Measurements from ENCODE around the gene C3orf33.
"Not testable (repeated sequence)": the region's sequence is repeated elsewhere in the genome, so short reads cannot be mapped to it uniquely, and the experiment has no call there.

C3orf33 gene, protein sequence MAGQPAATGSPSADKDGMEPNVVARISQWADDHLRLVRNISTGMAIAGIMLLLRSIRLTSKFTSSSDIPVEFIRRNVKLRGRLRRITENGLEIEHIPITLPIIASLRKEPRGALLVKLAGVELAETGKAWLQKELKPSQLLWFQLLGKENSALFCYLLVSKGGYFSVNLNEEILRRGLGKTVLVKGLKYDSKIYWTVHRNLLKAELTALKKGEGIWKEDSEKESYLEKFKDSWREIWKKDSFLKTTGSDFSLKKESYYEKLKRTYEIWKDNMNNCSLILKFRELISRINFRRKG

DNA sequence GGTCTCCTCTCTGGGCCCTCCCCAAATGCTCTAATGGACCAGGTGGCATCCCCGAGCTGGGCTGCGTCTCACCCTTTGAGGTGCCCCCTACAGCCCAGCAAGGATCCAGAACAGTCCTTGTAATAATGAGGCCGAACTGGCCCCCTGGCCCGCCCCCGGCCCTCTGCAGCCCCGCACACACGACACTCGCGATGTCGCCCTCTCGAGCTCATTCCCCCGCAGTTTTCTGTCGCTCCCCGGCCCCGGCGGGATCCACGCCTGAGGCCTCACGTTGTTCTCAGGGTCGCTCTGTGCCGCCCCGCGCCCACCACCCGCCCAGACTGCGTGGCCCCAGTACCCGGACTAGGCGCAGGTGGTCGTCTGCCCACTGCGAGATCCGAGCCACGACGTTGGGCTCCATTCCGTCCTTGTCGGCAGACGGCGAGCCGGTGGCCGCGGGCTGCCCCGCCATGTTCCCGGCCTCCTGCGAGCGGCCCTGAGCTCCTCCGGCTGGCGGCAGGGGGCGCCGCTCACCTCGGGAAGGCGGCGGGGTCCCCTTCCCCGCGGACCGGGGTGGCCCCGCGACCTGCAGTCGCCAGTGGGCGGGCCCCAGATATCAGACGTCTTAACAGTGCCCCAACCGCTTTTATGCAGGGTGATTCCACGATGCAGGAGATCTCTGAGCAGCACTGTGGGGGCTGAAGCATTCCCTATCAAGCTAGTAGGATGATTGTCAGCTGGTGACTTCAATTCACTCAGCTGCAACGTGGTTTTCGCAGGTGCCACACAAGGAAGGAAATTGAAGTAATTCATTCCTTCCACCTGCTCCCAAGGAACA is at the start of gene C3orf33:
TSS of gene C3orf33 (minus strand) at position 477 of the 817 bp plus-strand sequence. CDS start at position 451, 26 bp downstream.
- peak; percentile 88 for DNase-seq (ENCODE audit: low spot score)

DNA sequence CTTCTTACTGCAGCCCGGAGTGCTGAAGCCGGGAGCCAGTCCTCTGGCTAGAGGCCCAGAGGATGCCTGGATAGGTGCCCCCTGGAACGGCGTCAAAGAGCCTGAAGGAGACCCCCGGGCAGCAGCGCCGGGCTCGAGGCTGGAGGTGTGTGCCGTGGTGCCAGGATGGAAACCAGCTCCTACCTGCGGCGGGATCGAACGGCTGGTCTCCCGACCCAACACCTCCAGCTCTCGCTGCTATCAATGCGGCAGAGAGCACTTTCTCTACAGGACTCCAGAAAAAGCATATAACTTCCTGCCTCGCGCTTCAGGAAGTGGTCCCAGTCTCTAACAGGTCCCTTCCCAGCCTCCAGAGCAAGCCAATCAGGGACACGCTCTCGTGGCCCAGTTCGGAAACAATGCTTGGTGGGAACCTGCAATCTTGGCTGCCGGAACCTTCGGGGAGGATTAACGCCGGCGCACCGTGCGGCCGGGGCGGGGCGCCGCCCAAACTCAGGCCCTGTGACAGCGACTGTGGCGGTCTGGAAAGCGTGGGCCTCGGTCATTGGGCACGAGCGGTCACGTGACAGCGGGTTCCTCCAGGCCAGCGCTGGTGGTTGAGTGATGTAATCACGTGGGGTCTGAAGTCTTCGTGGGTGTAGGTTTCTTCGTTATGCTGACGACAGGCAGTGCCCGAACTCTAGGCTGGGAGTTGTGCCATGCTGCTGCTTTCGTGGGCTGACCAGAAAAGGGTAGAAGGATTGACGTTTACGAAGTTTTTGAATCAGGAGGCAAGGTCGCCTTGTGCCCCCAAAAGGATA is 48.3 kb upstream of the C3orf33 start, which contains the start of gene SLC33A1:
TSS of gene SLC33A1 (minus strand) at position 287 of the 800 bp plus-strand sequence. CDS start 430 bp downstream, outside the sequence.
- peak; percentile 99 for DNase-seq (ENCODE audit: low spot score)

DNA sequence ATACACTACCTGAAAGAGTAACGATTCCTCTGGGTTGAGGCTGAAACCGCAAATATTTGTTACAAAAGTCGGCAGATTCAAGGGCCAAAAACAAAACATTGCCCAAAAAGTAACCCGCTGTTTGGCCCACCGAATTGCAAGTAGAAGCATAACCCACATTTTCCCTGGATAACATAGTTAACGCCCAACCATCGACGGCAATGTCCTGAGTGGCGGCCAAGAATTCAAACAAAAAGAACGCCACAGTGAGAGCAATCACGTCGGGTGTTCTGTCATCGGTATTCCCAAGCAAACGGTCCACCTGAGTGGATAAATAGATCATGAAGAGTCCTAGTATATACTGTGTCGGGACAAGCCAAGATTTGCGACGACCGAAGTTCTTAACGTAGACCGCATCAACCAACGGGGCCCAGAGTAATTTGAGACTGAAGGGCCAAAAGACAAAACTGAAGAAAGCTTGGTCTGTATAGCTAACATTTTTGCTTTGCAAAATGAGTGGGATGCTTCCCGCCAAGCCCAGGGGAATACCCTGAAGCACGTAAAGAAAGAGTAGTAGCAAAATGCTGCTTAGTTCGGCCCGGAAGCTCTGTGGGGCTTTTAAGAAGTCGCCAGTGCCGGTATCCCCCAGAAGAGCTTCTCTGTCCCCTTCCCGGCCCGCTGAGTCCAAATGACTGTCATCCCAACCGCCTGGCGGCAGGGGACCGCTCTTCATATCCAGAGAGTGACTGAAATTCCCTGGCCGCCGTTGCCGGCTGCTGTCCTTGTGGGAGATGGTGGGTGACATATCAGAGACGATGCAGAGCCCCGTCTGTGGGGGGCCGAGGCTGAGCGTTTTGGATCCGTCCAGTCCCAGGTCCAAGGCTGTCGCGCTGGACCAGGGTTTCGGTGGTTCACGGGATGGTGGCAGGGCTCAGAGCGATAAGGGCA is 47.4 kb upstream of the C3orf33 start:
- DNase-seq (ENCODE audit: low spot score), result peak; percentile 26

DNA sequence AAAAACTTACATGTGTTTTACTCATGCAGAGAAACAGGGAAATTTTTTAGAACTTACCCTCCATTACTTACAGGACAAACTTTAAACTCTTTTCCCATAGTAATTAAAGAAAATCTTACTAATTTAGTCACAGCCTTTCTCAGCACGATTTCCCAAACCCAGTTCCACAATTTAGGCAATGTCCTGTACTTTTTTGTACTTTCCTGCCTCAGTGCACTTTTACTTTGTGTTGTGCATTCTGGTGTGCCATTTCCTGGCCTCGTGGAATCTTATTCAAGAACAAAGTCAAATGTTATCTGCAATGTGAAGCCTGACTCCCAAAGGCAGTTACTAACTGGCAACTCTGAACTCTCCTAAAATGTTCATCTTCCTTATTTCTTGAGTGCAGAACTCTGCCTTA is 46.3 kb upstream of the C3orf33 start:
- no peak for DNase-seq (ENCODE audit: low spot score)

DNA sequence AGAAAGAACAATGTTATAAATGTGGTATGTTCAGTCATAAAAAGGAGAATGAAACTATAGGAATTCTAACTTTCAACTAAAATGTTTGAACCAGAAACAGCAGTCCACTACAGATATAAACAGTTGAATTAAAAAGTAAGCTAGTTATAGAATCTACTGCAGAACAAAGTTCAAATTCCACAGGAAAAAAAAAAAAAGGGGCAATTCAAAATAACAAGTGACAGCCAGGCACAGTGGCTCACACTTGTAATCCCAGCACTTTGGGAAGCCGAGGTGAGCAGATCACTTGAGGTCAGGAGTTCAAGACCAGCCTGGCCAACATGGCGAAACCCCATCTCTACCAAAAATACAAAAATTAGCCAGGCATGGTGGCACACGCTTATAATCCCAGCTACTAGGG is 43.3 kb upstream of the C3orf33 start:
- DNase-seq (ENCODE audit: low spot score), result not testable (repeated sequence)

DNA sequence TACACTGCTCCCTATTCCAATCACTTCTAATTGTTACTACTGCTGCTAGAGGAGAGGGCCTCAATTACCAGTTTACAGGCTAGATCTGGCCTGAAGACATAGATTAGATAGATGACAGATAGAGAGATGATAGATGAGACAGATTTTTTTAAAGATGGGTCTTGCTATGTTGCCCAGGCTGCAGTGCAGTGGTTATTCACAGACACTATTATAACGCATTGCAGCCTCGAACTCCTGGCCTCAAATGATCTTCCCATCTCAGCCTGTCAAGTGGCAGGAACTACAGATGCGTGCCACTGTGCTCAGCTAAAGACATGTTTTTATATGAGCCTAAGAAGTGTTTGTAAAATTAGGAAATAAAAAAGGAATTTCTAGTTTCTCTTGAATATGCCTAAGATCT is 41.9 kb upstream of the C3orf33 start:
- no peak for DNase-seq (ENCODE audit: low spot score)

DNA sequence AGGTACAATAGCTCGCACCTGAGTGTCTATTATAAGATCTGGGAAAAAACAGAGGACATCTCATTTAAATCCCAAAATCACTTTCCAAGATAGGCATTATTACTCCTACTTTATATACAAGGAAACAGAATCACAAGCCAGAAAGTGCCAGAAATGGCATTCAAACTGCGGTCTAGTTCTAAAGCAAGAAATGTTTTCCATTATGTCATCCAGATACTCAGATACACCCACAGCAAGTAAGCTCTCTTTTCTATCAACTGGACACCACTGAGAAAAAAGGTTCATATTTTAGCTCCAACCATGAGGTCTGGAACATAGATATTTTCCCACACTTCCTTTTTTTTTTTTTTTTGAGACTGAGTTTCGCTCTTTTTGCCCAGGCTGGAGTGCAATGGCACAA is 40.0 kb upstream of the C3orf33 start:
- DNase-seq (ENCODE audit: low spot score), result no peak

DNA sequence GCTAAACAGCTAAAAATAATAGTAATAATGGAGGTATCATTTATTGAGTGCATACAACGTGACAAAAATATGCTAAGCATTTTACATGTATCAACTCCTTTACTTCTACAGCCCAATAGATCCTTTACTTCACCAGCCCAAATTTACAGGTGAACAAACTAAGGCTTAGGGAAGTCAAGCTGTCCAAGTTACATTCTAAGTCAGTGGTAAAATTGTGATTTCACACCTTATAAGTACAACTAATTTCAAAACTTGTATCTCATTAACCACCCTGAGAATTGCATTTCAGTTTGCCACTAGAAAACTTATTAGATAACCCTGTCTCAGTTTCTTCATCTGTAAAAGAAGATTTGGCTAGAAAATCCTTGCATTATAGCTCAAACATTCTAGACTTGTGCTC is 37.5 kb upstream of the C3orf33 start:
- DNase-seq (ENCODE audit: low spot score), result no peak

DNA sequence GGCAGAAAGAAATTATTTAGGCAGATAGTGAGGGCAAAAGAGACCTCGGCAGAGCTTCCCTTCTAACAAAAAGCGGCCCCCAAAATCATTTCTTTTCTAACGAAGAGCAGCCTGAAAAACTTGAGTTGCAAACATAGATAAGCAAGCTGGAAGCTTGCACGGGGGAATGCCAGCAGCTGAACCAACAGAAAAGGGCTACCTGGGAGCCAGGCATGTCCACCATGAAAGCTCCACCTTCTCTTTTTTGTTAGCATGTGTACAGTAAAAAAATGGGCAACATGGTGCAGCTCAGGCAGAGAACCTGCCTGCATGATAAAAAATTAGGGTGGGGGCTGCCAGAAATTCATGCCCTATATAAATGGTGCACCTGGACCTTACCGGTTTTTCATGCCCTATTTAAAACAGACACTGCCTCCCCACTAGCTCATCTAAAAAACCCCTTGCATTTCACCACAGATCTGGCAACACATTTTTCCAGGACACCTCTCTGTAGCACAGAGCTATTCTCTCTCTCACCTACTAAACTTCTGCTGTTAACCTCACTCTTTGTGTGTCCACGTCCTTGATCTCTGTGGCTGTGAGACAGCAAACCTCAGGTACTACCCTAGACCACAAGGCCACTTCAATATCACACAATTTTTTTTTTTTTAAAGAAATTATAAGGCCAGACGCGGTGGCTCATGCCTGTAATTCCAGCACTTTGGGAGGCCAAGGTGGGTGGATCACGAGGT is 29.4 kb upstream of the C3orf33 start:
- DNase-seq (ENCODE audit: low spot score), result no peak

DNA sequence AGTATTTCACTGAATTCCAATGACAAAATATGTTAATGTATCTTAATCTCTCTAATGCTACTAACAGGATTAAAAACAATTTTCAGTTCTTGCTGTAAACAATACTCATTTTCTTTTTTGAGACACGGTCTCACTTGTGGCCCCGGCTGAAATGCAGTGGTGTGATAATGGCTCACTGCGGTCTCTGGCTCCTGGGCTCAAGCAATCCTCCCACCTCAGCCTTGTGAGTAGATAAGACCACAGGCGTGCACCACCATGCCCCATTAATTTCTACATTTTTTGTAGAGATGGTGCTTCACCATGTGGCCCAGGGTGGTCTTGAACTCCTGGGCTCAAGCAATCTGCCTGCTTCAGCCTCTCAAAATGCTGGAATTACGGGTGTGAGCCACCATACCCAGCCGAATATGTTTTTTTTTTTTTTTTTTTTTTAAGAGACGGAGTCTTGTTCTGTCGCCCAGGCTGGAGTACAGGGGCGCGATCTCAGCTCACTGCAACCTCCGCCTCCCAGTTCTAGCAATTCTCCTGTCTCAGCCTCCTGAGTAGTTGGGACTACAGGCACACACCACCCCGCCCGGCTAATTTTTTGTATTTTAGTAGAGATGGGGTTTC is 22.5 kb upstream of the C3orf33 start:
- not testable (repeated sequence) for DNase-seq (ENCODE audit: low spot score)

DNA sequence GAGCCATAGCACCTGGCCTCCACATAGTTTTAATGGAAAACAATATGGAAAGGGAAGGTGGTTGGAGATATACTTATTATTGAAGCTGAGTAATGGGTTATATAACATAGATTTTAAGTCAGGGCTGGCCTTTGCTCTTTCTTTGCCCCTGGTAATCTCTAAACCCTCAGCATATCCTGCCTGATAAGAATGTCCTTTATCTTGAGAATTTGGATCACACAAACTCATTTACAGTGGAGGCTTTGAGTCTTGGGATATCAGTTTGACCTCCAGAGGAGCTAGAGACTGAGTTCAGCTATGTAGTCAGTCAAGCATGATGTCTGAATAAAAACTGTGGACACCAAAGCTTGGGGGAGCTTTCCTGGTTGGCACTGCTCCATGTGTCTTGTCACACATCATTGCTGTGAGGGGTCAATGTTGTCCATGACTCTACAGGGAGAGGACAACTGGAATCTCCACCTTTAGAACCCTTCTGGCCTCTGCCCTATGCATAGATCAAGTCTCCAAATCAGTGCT is 9.0 kb upstream of the C3orf33 start:
- DNase-seq (ENCODE audit: low spot score), result no peak

DNA sequence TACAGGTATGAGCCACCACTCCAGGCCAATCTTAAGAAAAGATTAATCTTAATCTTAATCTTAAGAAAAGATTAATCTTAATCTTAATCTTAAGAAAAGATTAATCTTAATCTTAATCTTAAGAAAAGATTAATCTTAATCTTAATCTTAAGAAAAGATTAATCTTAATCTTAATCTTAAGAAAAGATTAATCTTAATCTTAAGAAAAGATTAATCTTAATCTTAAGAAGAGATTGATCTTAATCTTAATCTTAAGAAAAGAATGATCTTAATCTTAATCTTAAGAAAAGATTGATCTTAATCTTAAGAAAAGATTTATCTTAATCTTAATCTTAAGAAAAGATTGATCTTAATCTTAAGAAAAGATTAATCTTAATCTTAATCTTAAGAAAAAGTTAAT is 7.1 kb upstream of the C3orf33 start:
- DNase-seq (ENCODE audit: low spot score), result not testable (repeated sequence)

DNA sequence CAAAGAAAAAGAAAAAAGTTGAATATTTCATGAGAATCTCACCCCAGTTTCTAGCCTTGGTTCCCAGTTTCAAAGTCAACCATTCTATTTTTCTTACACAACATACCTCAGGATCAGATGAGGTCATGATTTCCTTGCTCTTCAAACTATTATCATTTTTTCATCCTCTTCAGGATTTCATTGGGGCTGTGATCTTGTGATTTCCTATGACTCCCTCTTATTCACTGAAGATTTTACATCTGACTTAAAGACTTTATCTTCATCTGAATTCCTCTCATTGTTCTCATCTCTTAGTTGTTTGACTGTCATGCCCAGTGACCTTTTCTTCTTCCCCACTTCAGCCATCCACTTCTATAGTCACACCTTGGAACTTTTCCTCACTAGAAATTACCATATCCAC is 3.1 kb upstream of the C3orf33 start:
- no peak for DNase-seq (ENCODE audit: low spot score)

DNA sequence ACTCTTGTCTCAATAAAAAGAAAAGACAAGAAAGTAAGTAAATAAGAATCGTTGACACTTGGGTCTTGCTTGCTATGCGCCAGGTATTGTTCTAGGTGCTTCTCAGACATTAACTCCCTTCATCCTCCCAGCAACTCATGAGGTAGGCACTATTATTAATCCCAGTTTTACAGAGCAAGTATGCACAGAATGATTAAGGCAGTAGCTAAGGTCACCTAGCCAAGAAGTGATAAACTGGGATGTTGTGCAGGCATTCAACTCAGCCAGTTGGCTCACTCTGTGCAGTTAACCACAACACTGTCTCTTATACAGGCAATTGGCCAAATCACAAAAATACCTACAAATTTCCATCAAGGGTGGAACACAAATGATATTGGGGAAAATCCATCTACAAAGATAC is 1.7 kb upstream of the C3orf33 start:
- DNase-seq (ENCODE audit: low spot score), result no peak

DNA sequence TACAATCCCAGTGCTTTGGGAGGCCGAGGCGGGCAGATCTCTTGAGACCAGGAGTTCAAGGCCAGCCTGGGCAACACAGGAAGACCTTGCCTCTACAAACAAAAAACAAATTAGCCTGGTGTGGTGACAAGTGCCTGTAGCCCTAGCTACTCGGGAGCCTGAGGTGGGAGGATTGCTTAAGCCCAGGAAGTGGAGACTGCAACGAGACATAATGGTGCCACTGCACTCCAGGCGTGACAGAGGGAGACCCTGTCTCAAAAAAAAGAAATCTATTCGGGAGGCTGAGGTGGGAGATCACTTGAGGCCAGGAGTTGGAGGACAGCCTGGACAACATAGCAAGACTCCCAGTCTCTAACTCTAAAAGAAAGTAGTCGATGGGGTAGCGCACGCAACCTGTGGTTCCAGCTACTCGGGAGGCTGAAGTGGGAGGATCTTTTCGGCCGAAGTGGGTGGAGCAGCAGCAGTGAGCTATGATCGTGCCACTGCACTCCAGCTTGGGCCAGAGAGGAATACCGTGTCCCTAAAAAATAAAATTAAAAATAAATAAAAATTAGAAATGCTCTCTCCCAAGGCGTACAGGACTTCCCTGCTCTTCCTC is 775 bp downstream of the C3orf33 start:
- DNase-seq (ENCODE audit: low spot score), result no peak

DNA sequence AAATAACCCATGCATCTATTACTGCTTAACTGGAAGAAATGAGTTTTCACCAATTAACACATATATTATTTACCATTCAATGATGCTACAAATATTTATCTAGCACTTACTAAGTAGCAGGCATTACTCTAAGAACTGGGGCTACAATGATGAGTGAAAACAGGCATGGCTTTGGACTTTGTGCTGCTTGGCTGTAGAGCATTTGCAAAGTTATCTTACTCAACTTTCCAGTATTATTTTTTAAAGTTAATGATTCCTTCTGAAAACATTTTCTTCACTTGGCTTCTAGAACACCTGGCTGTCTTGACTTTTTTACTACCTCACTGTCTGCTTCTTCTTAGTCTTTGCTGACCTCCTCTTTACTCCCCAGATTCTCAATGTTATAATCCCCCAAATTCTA is 1.8 kb downstream of the C3orf33 start:
- no peak for DNase-seq (ENCODE audit: low spot score)

DNA sequence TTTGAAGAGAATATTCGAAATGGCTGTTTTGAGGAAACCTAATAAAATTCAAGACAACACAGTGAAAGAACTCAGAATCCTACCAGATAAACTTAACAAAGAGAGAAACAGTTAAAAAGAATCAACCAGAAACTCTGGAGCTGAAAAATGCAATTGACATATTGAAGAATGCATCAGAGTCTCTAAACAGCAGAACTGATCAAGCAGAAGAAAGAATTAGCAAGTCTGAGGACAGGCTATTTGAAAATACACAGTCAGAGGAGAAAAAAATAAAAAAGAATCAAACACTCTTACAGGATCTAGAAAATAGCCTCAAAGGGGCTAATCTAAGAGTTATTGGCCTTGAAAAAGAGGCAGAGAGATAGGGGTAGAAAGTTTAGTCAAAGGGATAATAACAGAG is 13.5 kb downstream of the C3orf33 start:
- DNase-seq (ENCODE audit: low spot score), result no peak

DNA sequence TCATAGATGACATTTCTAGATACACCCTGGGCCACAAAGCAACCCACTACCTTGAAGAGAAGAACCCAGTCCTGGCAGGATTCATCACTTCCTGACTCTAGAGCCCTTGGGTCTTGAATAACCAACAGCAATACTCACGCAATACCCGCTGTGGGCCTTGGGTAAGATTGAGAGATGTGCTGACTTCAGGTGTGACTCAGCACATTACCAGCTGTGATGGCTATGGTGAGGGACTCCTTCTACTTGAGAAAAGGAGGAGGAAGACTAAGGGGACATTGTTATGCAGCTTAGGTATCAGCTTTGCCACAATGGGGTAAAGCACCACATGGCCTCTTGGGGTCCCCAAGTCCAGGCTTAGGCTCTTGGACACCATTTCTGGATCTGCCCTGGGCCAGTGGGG is 14.9 kb downstream of the C3orf33 start:
- no peak for DNase-seq (ENCODE audit: low spot score)

DNA sequence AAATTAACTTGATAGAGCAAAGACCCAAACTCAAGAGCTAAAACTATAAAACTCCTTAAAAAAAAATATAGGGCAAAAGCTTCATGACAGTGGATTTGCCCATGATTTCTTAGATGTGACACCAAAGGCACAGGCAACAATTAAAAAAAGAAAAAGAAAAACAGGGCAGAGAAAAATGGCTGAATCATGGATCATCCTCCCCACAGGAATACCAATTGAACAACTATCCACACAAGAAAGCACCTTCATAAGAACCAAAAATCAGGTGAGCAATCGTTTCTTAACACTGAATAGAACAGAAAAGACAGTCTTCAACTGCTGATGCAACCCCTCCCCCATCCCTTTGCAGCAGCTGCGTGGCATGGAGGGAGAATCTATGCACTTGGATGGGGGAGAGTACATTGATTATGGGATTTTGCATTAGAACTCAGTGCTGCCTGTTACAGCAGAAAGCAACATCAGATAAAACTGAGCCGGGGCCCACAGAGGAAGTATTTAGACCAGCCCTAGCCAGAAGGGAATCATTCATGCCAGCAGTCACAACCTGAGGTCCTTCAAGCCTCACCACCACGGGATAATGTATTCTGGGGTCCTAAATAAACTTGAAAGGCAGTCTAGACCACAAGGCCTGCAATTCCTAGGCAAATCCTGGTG is 15.7 kb downstream of the C3orf33 start:
- no peak for DNase-seq (ENCODE audit: low spot score)
